RWPE1 (cell line): ENCODE results near the gene FNDC3B.

Experiments
- CTCF ChIA-PET: fragments of 350-600 bp; sonication (Branson Sonifier 250); formaldehyde crosslinking; extraction: SDS; loops from one replicate; lab custom pipeline; 2021; lab: Yijun Ruan, JAX
- POLR2A ChIA-PET: fragments of 400-600 bp; formaldehyde crosslinking; extraction: SDS; loops from one replicate; lab custom pipeline; 2020; ENCODE audit warnings: antibody characterized with exemption; ENCODE audit not compliant: low non-redundant PET; lab: Yijun Ruan, JAX
- DNase-seq: peaks from one replicate; pipeline ENCODE4 v3.0.0; 2012; ENCODE audit warnings: low spot score
- H3K27ac ChIP-seq: fragments of 450-650 bp; 2 replicates; pipeline ENCODE4 v1.5.1; 2017
- TF ChIP-seq, protein P1 (sequence below): fragments of 450-650 bp; conservative IDR thresholded peaks from 2 replicates; pipeline ENCODE4 v1.5.1; 2017; ENCODE audit warnings: low read depth, mild to moderate bottlenecking

Gene FNDC3B

DNA sequence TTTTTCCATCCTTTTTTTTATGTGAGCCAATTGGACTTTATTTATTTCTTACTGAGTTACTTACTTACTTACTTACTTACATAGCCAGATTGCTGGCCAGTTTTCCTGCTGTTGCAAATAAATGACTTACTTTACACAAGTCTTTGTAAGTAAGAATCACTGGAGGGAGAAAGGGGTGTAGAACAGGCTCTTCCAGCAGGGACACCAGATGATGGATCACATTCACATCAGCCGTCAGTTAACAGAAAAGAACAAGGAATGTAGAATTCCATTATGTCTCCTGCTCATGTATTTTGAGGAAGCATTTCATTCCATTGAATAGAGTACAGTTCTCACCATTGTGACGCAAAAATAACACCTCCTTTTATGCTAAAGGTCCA is 188.6 kb downstream of the FNDC3B start:
- no peak overlapping the region for H3K27ac ChIP-seq
- TF ChIP-seq, protein P1, sequence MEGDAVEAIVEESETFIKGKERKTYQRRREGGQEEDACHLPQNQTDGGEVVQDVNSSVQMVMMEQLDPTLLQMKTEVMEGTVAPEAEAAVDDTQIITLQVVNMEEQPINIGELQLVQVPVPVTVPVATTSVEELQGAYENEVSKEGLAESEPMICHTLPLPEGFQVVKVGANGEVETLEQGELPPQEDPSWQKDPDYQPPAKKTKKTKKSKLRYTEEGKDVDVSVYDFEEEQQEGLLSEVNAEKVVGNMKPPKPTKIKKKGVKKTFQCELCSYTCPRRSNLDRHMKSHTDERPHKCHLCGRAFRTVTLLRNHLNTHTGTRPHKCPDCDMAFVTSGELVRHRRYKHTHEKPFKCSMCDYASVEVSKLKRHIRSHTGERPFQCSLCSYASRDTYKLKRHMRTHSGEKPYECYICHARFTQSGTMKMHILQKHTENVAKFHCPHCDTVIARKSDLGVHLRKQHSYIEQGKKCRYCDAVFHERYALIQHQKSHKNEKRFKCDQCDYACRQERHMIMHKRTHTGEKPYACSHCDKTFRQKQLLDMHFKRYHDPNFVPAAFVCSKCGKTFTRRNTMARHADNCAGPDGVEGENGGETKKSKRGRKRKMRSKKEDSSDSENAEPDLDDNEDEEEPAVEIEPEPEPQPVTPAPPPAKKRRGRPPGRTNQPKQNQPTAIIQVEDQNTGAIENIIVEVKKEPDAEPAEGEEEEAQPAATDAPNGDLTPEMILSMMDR, result no peak
- DNase-seq, result no peak
- POLR2A ChIA-PET, result no interaction called here
- CTCF ChIA-PET, result interaction anchor here (0.6 kb wide), 1 partner anchor 11 kb away, joined by 3 read pairs; no protein-coding TSS in a partner anchor

- TF ChIP-seq, protein P1, result no peak
- no peak overlapping the region for H3K27ac ChIP-seq
- no peak for DNase-seq
- ChIA-PET CTCF (no interaction called here), POLR2A (no interaction called here)
Observed at GRCh38 chr3:172229462-172229861, 190.1 kb downstream of the FNDC3B start.

- TF ChIP-seq, protein P1, result no peak
- no peak for DNase-seq
- ChIA-PET POLR2A (no interaction called here), CTCF (no interaction called here)
- H3K27ac ChIP-seq, result no peak overlapping the region
Observed at GRCh38 chr3:172231318-172231901, 192.0 kb downstream of the FNDC3B start.

GRCh38 chr3:172232579-172233212 is 193.3 kb downstream of the FNDC3B start:
- ChIA-PET POLR2A (no interaction called here), CTCF (no interaction called here)
- TF ChIP-seq, protein P1, result no peak
- no peak for DNase-seq
- H3K27ac ChIP-seq, result no peak overlapping the region

DNA sequence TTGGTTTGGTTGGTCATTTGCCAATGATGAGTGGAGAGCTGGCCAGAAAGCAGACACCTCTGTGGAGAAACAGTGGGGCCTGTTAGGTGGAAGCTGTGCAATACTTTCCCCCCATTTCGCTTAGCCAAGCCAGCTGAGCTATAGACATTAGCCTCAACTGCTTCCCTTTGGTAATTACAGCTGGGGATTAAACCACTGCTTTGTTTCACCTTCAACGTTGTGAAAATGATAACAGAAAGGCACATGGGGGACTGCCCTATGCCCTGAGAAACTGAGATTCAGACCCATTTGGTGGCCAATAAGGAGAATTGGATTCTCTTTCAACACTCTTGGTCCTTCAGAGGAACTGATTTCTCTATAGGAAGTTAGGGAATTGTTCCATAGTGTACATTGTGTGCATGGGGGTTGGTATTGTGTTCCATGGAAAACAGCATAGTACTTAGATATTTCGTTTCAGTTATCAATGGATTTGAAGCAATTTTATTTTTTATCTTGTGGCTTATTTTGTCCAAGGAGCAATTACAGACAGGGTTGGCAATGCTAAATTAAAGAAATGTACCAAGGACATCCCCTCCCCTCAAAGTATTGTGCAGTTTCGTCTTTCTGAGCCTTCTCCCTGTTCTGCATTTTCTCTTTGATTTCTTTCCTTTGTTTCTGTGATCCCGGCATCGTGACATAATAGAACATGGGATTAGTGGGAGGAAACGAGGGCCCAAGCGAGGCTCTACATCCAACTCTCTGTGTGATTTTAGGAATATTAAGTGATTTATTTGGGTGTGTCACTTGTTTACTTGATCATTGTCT is 194.3 kb downstream of the FNDC3B start:
- CTCF ChIA-PET, result no interaction called here
- TF ChIP-seq, protein P1, result no peak
- no peak for DNase-seq
- POLR2A ChIA-PET, result no interaction called here
- no peak overlapping the region for H3K27ac ChIP-seq

DNA sequence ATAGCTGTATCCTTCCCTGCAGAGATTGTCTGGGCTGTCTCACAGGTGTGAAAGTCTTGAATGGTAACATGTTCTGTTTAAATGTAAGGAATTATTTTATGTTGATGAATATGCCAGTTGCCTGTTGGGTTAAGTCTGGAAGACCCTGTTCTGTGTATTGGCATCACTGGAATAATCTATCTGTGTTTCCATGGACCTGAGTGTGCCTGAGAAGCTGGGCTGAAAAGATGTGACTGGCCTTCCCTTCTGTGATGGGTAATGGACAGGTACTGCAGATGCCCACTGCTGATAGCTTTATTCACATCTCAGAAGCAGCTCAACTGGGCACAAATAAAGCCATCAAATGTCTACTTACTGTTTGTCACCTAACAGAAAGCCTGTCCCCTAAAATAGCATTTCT is 196.3 kb downstream of the FNDC3B start:
- no peak for DNase-seq
- TF ChIP-seq, protein P1, result no peak
- no peak overlapping the region for H3K27ac ChIP-seq
- ChIA-PET CTCF (no interaction called here), POLR2A (no interaction called here)
